Karpas-422 (cell line): ENCODE data around the gene GAS6. TPM values are rescaled to one million over a fixed set of nuclear protein-coding genes. Genes with fewer than 3 reads are reported as not detected.
A peak's percentile ranks its signal among the peaks of the same experiment; 100 is the strongest.

ENCODE experiments used
- DNase-seq: peaks from one replicate; pipeline ENCODE4 v3.0.0-alpha.2; 2015
- H2AFZ ChIP-seq: fragments of 200-600 bp; sonication (generic); 2 replicates; pipeline ENCODE4 v1.6.1; 2014; ENCODE audit warnings: antibody characterized with exemption, low read length, mixed read lengths
- H3K27ac ChIP-seq: fragments of 200-600 bp; sonication (generic); 2 replicates; pipeline ENCODE4 v1.5.1; 2014; ENCODE audit warnings: mild to moderate bottlenecking, low read length, moderate library complexity
- H3K27me3 ChIP-seq: fragments of 200-600 bp; sonication (generic); 2 replicates; pipeline ENCODE4 v1.6.1; 2014; ENCODE audit warnings: low read length, mixed read lengths
- H3K36me3 ChIP-seq: fragments of 200-600 bp; sonication (generic); 2 replicates; pipeline ENCODE4 v1.6.1; 2014; ENCODE audit warnings: low read length, mixed read lengths; ENCODE audit not compliant: insufficient read depth
- H3K4me1 ChIP-seq: fragments of 200-600 bp; sonication (generic); 2 replicates; pipeline ENCODE4 v1.6.1; 2014; ENCODE audit warnings: mild to moderate bottlenecking, low read length, mixed read lengths
- H3K4me2 ChIP-seq: fragments of 200-600 bp; sonication (generic); 2 replicates; pipeline ENCODE4 v1.6.1; 2014; ENCODE audit warnings: low read length, low read depth, mild to moderate bottlenecking; ENCODE audit not compliant: poor library complexity, severe bottlenecking
- H3K4me3 ChIP-seq: fragments of 200-600 bp; sonication (generic); 2 replicates; pipeline ENCODE4 v1.5.1; 2014; ENCODE audit warnings: mild to moderate bottlenecking, antibody characterized with exemption, low read length, mixed read lengths
- H3K79me2 ChIP-seq: fragments of 200-600 bp; sonication (generic); 2 replicates; pipeline ENCODE4 v1.6.1; 2014; ENCODE audit warnings: mild to moderate bottlenecking, low read length, mixed read lengths
- H3K9ac ChIP-seq: fragments of 200-600 bp; sonication (generic); 2 replicates; pipeline ENCODE4 v1.6.0; 2014; ENCODE audit warnings: low read length
- H3K9me2 ChIP-seq: fragments of 200-600 bp; sonication (generic), shearing (Covaris generic); replicated peaks from 2 replicates; pipeline ENCODE4 v1.6.0; 2014; ENCODE audit warnings: mild to moderate bottlenecking, low read length, moderate library complexity; ENCODE audit not compliant: insufficient read depth
- H3K9me3 ChIP-seq: fragments of 300-700, 200-600 bp; sonication (generic); 2 replicates; pipeline ENCODE4 v1.6.1; 2014; ENCODE audit warnings: low read length, mixed read lengths
- H4K20me1 ChIP-seq: fragments of 200-600 bp; sonication (generic); 2 replicates; pipeline ENCODE4 v1.6.1; 2014; ENCODE audit warnings: mild to moderate bottlenecking, antibody characterized with exemption, low read length, low read depth; ENCODE audit not compliant: insufficient read depth
- total RNA-seq: library from RNA; depleted of rRNA; stranded (reverse); fragments of >200 nt; shearing (Covaris generic); gene quantifications from 2 replicates; pipeline ENCODE4 v1.2.3, GENCODE V29; 2014; ENCODE audit warnings: low replicate concordance

The GAS6 gene
- total RNA-seq, 1 experiment from 2014 or later, result not detected

DNA sequence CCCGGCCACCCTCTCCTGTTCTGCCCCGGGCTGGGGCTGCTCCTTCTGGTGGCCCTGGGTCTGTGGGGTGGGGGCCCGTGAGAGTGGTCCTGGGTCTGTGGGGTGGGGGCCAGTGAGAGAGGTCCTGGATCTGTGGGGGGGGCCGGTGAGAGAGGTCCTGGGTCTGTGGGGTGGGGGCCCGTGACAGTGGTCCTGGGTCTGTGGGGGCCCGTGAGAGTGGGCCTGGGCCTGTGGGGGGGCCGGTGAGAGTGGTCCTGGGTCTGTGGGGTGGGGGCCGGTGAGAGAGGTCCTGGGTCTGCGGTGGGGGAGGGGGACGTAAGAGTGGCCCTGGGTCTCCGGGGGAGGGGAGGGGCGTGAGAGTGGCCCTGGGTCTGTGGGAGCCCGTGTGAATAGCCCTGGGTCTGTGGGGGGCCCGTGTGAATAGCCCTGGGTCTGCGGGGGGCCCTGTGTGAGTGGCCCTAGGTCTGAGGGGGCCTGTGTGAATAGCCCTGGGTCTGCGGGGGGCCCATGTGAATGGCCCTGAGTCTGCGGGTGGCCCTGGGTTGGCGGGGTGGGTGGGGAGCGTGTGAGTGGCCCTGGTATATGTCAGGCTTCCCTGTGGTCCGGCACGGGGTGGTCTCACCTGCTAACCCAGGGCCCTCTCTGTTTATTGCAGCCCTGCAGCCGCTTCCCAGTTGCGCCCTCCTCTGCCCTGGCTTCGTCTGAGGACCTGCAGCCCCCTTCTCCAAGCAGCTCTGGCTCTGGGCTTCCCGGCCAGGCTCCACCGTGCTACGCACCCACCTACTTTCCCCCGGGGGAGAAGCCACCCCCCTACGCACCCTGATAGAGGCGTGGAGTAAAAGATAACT, 52.6 kb downstream of the GAS6 start:
- Histone ChIP-seq H3K9me2 (no peaks in the 10 kb centered on the region), H2AFZ (no peak overlapping the region), H3K27me3 (no peaks in the 10 kb centered on the region), H3K9me3 (peaks cover 8% of the 10 kb centered on the region; the same call in 1 of the 2 replicates), H3K9ac (no peak overlapping the region), H4K20me1 (peaks cover 3% of the 10 kb centered on the region; the same call in 1 of the 2 replicates), H3K79me2 (peaks cover 9% of the 10 kb centered on the region), H3K27ac (no peak overlapping the region), H3K4me3 (no peak overlapping the region), H3K4me1 (peaks cover under 1% of the 10 kb centered on the region), H3K36me3 (no peaks in the 10 kb centered on the region), H3K4me2 (no peak overlapping the region)
- DNase-seq, result no peak

DNA sequence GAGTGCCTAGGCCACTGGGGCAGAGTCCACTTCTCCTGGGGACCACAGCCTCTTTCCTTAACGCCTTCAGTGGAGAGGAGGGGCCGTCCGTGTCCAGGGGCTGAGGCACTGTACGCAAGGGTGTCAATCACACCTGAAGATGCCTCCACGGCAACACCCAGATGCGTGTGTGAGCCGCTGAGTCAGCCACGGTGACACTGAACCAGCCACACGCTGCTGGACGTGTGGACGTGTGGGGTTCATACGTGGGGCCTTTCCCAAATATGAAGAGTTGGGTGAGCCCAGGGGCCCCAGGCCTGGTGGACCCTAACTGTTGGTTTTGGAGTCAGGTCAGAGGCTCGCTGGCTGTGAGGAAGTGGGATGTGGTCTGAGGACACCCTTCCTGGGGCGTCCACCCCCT, 53.2 kb downstream of the GAS6 start:
- Histone ChIP-seq H3K4me3 (no peak overlapping the region), H3K9me3 (peaks cover 8% of the 10 kb centered on the region; the same call in 1 of the 2 replicates), H3K27me3 (no peaks in the 10 kb centered on the region), H3K9ac (no peak overlapping the region), H4K20me1 (no peaks in the 10 kb centered on the region), H3K36me3 (no peaks in the 10 kb centered on the region), H3K4me2 (no peak overlapping the region), H3K9me2 (no peaks in the 10 kb centered on the region), H3K27ac (no peak overlapping the region), H3K79me2 (peaks cover 2% of the 10 kb centered on the region), H3K4me1 (no peaks in the 10 kb centered on the region), H2AFZ (no peak overlapping the region)
- DNase-seq, result no peak

DNA sequence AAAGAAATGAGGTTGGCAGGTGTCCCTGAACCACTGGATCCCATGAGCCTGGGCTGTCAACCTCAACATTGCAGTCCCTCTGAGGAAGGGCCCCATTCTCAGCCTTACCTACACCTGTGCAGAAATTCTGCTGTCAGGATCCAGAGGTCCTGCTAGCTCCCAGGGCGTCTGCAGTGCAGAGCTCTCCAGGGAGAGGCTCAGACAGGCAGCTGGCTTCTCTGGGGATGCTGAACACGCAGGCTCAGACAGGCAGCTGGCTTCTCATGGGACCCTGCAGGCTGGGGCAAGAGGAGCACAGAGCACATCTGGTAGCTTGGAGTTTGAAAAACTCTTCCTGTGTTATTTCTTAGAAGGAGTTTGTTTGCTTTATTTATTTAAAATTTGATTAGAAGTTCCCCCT, 53.9 kb downstream of the GAS6 start:
- Histone ChIP-seq H3K79me2 (no peaks in the 10 kb centered on the region), H3K36me3 (no peaks in the 10 kb centered on the region), H4K20me1 (no peaks in the 10 kb centered on the region), H3K4me1 (no peaks in the 10 kb centered on the region), H3K4me3 (no peak overlapping the region), H3K4me2 (no peak overlapping the region), H3K27me3 (no peaks in the 10 kb centered on the region), H3K27ac (no peak overlapping the region), H2AFZ (no peak overlapping the region), H3K9ac (no peak overlapping the region), H3K9me3 (peaks cover 8% of the 10 kb centered on the region; the same call in 1 of the 2 replicates), H3K9me2 (no peaks in the 10 kb centered on the region)
- peak; percentile 68 for DNase-seq

GRCh38 chr13:113808058-113808834, 55.6 kb downstream of the GAS6 start:
- no peak overlapping the region for H2AFZ ChIP-seq
- no peak for DNase-seq
- H3K9me3 ChIP-seq, result peaks cover 8% of the 10 kb centered on the region; the same call in 1 of the 2 replicates
- no peaks in the 10 kb centered on the region for H3K4me1 ChIP-seq
- no peaks in the 10 kb centered on the region for H3K36me3 ChIP-seq
- no peaks in the 10 kb centered on the region for H3K27me3 ChIP-seq
- H3K4me2 ChIP-seq, result no peak overlapping the region
- no peak overlapping the region for H3K27ac ChIP-seq
- no peak overlapping the region for H3K9ac ChIP-seq
- H3K9me2 ChIP-seq, result no peaks in the 10 kb centered on the region
- H4K20me1 ChIP-seq, result no peaks in the 10 kb centered on the region
- no peak overlapping the region for H3K4me3 ChIP-seq
- no peaks in the 10 kb centered on the region for H3K79me2 ChIP-seq

DNA sequence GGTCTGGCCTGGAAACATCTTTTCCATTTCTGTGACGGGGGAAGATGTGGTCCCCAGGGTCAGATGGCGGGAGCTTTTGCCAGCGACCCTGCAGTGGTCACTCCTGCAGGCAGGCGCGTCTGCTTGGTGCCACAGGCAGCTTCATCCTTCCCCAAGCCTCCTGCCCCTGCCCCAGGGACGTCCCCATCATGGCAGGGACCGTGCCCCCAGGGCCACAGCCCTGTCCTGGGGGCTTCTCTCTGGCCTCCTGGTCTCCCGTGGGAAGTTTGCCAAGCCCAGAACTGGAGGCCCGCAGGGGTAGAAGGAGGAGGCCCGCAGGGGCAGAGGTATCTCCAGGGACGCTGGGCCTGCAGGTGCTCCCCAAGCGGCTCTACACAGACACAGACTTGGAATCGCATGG, 57.4 kb downstream of the GAS6 start:
- H4K20me1 ChIP-seq, result no peaks in the 10 kb centered on the region
- H3K4me3 ChIP-seq, result no peak overlapping the region
- no peak overlapping the region for H2AFZ ChIP-seq
- no peak overlapping the region for H3K27ac ChIP-seq
- no peak overlapping the region for H3K4me2 ChIP-seq
- no peaks in the 10 kb centered on the region for H3K27me3 ChIP-seq
- H3K9ac ChIP-seq, result no peak overlapping the region
- no peaks in the 10 kb centered on the region for H3K4me1 ChIP-seq
- H3K79me2 ChIP-seq, result no peaks in the 10 kb centered on the region
- DNase-seq, result no peak
- H3K36me3 ChIP-seq, result no peaks in the 10 kb centered on the region
- H3K9me2 ChIP-seq, result no peaks in the 10 kb centered on the region
- peaks cover 8% of the 10 kb centered on the region; the same call in 1 of the 2 replicates for H3K9me3 ChIP-seq

DNA sequence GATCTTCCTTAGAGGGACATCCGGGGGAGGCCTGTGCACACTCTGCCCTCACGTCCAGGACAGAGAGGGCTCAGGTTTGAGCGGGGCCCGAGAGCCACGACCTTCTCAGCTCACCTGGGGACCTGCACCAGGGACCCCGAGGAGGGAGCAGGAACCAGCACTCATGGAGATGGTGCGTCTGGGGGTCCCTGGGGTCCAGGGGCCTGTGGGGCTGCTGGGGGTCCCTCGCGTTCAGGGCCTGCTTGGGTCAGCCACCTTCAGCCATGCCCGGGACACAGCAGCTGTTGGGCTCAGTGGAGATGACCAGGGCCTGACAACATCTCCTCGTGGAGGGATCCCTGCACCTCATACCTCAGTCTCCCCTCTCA, 57.8 kb downstream of the GAS6 start:
- Histone ChIP-seq H3K27me3 (no peaks in the 10 kb centered on the region), H3K4me2 (no peak overlapping the region), H3K9ac (no peak overlapping the region), H4K20me1 (no peaks in the 10 kb centered on the region), H3K27ac (no peak overlapping the region), H3K9me3 (peaks cover 8% of the 10 kb centered on the region; the same call in 1 of the 2 replicates), H3K79me2 (no peaks in the 10 kb centered on the region), H3K36me3 (no peaks in the 10 kb centered on the region), H3K9me2 (no peaks in the 10 kb centered on the region), H3K4me3 (no peak overlapping the region), H2AFZ (no peak overlapping the region), H3K4me1 (no peaks in the 10 kb centered on the region)
- DNase-seq, result no peak

DNA sequence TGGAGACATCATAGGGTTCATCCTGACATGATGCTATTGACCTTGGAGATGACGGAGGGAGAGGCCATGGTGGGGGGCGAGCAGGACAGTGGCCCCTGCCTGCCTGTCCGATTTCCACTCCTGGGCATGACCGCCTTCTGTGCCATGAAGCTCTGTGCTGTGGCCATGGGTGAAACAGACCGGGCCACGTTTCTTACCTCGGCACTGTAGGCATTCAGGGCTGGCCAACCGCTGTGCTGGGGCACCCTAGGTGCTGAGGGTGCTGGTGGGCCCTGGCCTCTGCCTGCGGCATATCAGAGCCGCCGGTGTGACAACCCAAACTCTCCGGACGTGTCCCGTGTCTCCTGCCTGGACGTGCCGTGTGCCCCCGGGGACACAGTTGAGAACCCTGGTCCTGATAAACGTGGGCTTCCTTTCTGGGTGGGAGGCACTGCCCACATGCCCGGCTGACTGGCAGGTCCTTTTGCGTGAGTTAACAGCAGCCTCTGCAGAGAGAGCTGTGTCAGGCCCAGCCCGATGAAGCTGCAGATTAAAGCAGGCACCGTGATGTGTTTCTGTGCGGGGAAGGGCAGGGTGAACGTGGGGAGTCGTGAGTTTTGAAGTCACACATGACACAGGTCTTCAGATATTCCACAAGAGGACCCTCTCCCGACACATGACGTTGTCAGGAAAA, 58.3 kb downstream of the GAS6 start:
- Histone ChIP-seq H3K9me2 (no peaks in the 10 kb centered on the region), H3K4me3 (no peak overlapping the region), H3K4me2 (no peak overlapping the region), H4K20me1 (no peaks in the 10 kb centered on the region), H3K79me2 (no peaks in the 10 kb centered on the region), H3K9me3 (peaks cover 8% of the 10 kb centered on the region; the same call in 1 of the 2 replicates), H3K27me3 (no peaks in the 10 kb centered on the region), H3K9ac (no peak overlapping the region), H3K36me3 (no peaks in the 10 kb centered on the region), H3K4me1 (no peaks in the 10 kb centered on the region), H2AFZ (no peak overlapping the region), H3K27ac (no peak overlapping the region)
- no peak for DNase-seq
